Smooth muscle cell (in vitro differentiated cells): ENCODE results near the gene FRAS1. TPM values are rescaled to one million over a fixed set of nuclear protein-coding genes. Genes with fewer than 3 reads are reported as not detected.

Experiments
- DNase-seq: peaks from one replicate; lab custom pipeline; 2025; ENCODE audit not compliant: unreplicated experiment; lab: John Stamatoyannopoulos, UW
- H2AFZ ChIP-seq: fragments of 200-600 bp; sonication (generic); 2 replicates; pipeline ENCODE4 v1.6.0; 2016; ENCODE audit warnings: antibody characterized with exemption, low read depth, mild to moderate bottlenecking
- H3F3A ChIP-seq: fragments of 200-600 bp; sonication (generic); 2 replicates; pipeline ENCODE4 v1.6.0; 2017; ENCODE audit warnings: antibody characterized with exemption, low read depth
- H3K27ac ChIP-seq: fragments of 200-600 bp; sonication (generic); 2 replicates; pipeline ENCODE4 v1.5.1; 2016; ENCODE audit warnings: low read depth, mild to moderate bottlenecking
- H3K27me3 ChIP-seq: fragments of 200-600 bp; sonication (generic); 2 replicates; pipeline ENCODE4 v1.6.1; 2016; ENCODE audit warnings: low read depth, mild to moderate bottlenecking
- H3K36me3 ChIP-seq: fragments of 200-600 bp; sonication (generic); 2 replicates; pipeline ENCODE4 v1.5.1; 2016; ENCODE audit warnings: low read depth
- H3K4me1 ChIP-seq: fragments of 200-600 bp; sonication (generic); 2 replicates; pipeline ENCODE4 v1.5.1; 2016; ENCODE audit warnings: low read depth
- H3K4me2 ChIP-seq: fragments of 200-600 bp; sonication (generic); 2 replicates; pipeline ENCODE4 v1.6.0; 2016; ENCODE audit warnings: mild to moderate bottlenecking
- H3K4me3 ChIP-seq: fragments of 200-600 bp; sonication (generic); 2 replicates; pipeline ENCODE4 v1.5.1; 2016; ENCODE audit warnings: mild to moderate bottlenecking
- H3K79me2 ChIP-seq: fragments of 200-600 bp; sonication (generic); 2 replicates; pipeline ENCODE4 v1.6.0; 2016; ENCODE audit warnings: low read depth, mild to moderate bottlenecking
- H3K9ac ChIP-seq: fragments of 200-600 bp; sonication (generic); 2 replicates; pipeline ENCODE4 v1.6.0; 2016; ENCODE audit warnings: low read depth
- H3K9me3 ChIP-seq: fragments of 200-600 bp; sonication (generic); replicated peaks from 2 replicates; pipeline ENCODE4 v1.5.1; 2016; ENCODE audit warnings: low read depth
- H4K20me1 ChIP-seq: fragments of 200-600 bp; sonication (generic); 2 replicates; pipeline ENCODE4 v1.6.0; 2016; ENCODE audit warnings: low read depth
- WGBS: methylation state at CpG from one replicate; pipeline ENCODE4 v1.1.7; 2016; ENCODE audit warnings: low lambda C conversion rate; 5-methylcytosine and 5-hydroxymethylcytosine counted together
- polyA plus RNA-seq: library from polyadenylated mRNA; unstranded; fragments of >200 nt; fragmentation: Nextera tagmentation; extraction: Ambion mirVana; gene quantifications from 2 replicates; pipeline ENCODE4 v1.2.1, GENCODE V29; 2016
- total RNA-seq: library from RNA; depleted of rRNA; stranded (reverse); fragments of >200 nt; gene quantifications from 2 replicates; pipeline ENCODE4 v1.2.3, GENCODE V29; 2014
- TF ChIP-seq, protein P1 (sequence below): fragments of 200-600 bp; sonication (generic); IDR thresholded peaks from 2 replicates; pipeline ENCODE4 v1.5.1; 2017; ENCODE audit warnings: borderline replicate concordance, mild to moderate bottlenecking, antibody characterized with exemption; ENCODE audit not compliant: insufficient read depth, poor library complexity, severe bottlenecking

The FRAS1 gene
- total and polyA plus RNA-seq, 2 experiments from 2014 or later, result 0.55 to 8.1 TPM

DNA sequence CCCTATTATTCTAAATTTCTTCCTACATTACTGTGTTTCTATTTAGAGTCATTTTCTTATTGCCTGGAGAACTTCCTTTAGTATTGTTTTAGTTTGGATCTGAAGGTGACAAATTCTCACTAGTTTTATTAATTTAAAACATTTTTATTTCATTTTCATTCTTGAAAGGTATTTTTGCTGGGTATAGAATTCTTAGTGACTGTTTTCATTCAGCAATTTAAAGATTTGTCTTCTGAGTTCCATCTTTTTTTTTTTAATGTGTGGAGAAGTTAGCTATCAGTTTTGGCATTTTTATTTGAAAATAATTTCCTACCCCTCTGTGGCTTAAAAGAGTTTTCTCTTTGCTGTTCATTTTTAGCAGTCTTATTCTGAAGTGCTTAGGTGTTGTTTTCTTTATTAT lies 169.2 kb downstream of the FRAS1 start:
- H3K27me3 ChIP-seq, result no peaks in the 10 kb centered on the region
- H3K36me3 ChIP-seq, result no peaks in the 10 kb centered on the region
- no peak for DNase-seq
- H3K4me3 ChIP-seq, result no peak overlapping the region
- peaks cover 8% of the 10 kb centered on the region for H3K4me1 ChIP-seq
- H4K20me1 ChIP-seq, result no peaks in the 10 kb centered on the region
- no peak overlapping the region for H2AFZ ChIP-seq
- H3K27ac ChIP-seq, result no peak overlapping the region
- TF ChIP-seq, protein P1, sequence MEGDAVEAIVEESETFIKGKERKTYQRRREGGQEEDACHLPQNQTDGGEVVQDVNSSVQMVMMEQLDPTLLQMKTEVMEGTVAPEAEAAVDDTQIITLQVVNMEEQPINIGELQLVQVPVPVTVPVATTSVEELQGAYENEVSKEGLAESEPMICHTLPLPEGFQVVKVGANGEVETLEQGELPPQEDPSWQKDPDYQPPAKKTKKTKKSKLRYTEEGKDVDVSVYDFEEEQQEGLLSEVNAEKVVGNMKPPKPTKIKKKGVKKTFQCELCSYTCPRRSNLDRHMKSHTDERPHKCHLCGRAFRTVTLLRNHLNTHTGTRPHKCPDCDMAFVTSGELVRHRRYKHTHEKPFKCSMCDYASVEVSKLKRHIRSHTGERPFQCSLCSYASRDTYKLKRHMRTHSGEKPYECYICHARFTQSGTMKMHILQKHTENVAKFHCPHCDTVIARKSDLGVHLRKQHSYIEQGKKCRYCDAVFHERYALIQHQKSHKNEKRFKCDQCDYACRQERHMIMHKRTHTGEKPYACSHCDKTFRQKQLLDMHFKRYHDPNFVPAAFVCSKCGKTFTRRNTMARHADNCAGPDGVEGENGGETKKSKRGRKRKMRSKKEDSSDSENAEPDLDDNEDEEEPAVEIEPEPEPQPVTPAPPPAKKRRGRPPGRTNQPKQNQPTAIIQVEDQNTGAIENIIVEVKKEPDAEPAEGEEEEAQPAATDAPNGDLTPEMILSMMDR, result no peak
- H3K79me2 ChIP-seq, result no peaks in the 10 kb centered on the region
- H3F3A ChIP-seq, result no peaks in the 10 kb centered on the region
- H3K9me3 ChIP-seq, result peaks cover 9% of the 10 kb centered on the region
- H3K4me2 ChIP-seq, result no peak overlapping the region
- H3K9ac ChIP-seq, result no peak overlapping the region

DNA sequence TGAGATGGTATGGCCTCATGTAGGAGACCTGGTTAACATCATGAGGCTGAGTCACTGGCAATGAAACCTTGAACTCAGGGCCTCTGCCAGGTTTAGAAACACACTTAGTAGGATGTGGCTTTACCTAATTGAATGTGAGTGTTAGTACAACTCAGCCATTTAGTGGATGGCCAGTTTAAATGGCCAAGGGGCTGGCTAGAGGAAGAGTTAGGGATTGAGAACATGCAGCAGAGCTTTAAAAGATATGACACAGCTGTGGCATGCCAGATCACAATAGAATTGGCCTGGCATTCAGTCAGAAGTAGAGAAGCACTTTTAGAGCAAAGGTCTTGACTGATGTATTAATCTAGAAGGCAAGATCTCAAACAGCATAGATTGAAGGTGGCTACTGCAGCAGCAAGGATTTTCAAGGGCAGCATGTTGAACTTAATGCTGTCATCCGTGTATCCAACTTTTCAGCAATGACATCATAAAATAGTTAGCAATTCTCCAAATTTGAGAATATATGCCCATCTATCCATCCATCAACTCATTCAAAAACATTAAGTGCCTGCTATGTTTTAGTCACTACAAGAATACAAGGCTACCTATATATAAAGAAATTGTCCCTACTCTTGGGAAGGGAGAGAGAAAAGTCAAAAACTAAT lies 170.4 kb downstream of the FRAS1 start:
- WGBS, result 94% methylated on average over 1 of the region's 1 CpG
- Histone ChIP-seq H3F3A (no peaks in the 10 kb centered on the region), H3K27me3 (no peaks in the 10 kb centered on the region), H3K4me2 (no peak overlapping the region), H3K4me1 (peaks cover 7% of the 10 kb centered on the region), H2AFZ (no peak overlapping the region), H3K36me3 (no peaks in the 10 kb centered on the region), H3K9me3 (peaks cover 9% of the 10 kb centered on the region), H3K4me3 (no peak overlapping the region), H4K20me1 (no peaks in the 10 kb centered on the region), H3K27ac (no peak overlapping the region), H3K9ac (no peak overlapping the region), H3K79me2 (no peaks in the 10 kb centered on the region)
- no peak for DNase-seq
- TF ChIP-seq, protein P1, result no peak

DNA sequence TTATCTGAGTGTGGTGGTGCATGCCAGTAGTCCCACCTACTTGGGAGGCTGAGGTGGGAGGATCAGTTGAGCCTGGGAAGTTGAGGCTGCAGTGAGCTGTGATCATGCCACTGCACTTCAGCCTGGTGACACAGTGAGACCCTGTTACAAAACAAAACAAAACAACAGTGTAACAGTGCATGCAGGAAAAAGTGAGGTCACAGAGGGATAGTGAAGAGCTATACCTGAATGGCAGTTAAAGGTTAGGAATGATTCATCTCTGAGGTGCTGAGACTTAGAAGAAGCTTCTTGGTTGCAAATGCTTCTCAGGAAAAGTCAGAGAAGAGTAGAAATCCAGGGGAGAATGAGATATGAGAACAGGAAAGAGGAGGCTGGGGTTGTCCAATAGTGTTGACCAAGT lies 178.7 kb downstream of the FRAS1 start:
- Histone ChIP-seq H3K27ac (no peak overlapping the region), H3K79me2 (no peaks in the 10 kb centered on the region), H3K9me3 (no peaks in the 10 kb centered on the region), H3K4me1 (no peaks in the 10 kb centered on the region), H3K4me3 (no peak overlapping the region), H2AFZ (no peak overlapping the region), H3K27me3 (no peaks in the 10 kb centered on the region), H3F3A (no peaks in the 10 kb centered on the region), H3K9ac (no peak overlapping the region), H4K20me1 (no peaks in the 10 kb centered on the region), H3K36me3 (no peaks in the 10 kb centered on the region), H3K4me2 (no peak overlapping the region)
- DNase-seq, result no peak
- TF ChIP-seq, protein P1, result no peak

DNA sequence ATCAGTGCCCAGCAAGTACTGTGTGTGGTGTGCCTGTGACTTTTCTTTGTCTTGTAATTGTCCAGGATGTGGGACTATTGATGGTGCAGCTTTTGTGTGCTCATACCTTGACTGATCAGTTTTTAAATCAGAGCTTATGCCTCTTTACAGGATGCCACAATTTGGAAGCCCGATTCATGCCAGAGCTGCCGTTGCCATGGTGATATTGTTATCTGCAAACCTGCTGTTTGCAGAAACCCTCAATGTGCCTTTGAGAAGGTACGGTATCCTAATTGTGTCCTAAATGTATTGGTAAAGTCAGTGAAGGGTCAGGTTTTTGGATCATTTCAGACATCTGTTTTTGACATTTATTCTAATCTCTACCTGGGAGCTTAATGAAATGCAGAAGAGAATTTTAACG lies 180.2 kb downstream of the FRAS1 start:
- Histone ChIP-seq H3K9ac (no peak overlapping the region), H3K4me3 (no peak overlapping the region), H3K4me2 (no peak overlapping the region), H3K27me3 (no peaks in the 10 kb centered on the region), H3F3A (no peaks in the 10 kb centered on the region), H3K4me1 (no peaks in the 10 kb centered on the region), H3K27ac (no peak overlapping the region), H3K9me3 (no peaks in the 10 kb centered on the region), H3K79me2 (no peaks in the 10 kb centered on the region), H3K36me3 (no peaks in the 10 kb centered on the region), H4K20me1 (no peaks in the 10 kb centered on the region), H2AFZ (no peak overlapping the region)
- TF ChIP-seq, protein P1, result no peak
- no peak for DNase-seq
- WGBS, result 82% methylated on average over 4 of the region's 4 CpGs
